Endothelial cell of umbilical vein (primary cell): ENCODE results near the gene CLBA1. TPM values are rescaled to one million over a fixed set of nuclear protein-coding genes. Genes with fewer than 3 reads are reported as not detected.

ENCODE experiments used
- BruUV-seq: library from RNA; stranded (reverse); fragments of 400-500 nt; replicated peaks from 2 replicates; lab custom pipeline; 2021; lab: Mats Ljungman, UMichigan
- CTCF ChIA-PET: fragments of 300-600, 350-600 bp; sonication (Branson Sonifier 250); formaldehyde crosslinking; loops from one replicate; lab custom pipeline; 2021; ENCODE audit warnings: antibody characterized with exemption, inconsistent platforms; lab: Charles Lee
- POLR2A ChIA-PET: fragments of 300-600, 350-600 bp; sonication (Branson Sonifier 250); formaldehyde crosslinking; loops from one replicate; lab custom pipeline; 2021; ENCODE audit warnings: antibody characterized with exemption, inconsistent platforms; lab: Charles Lee
- DNase-seq: peaks from one replicate; pipeline ENCODE4 v3.0.0-alpha.2; 2011; ENCODE audit warnings: low read depth, low spot score
- FAIRE-seq: peaks from 2 replicates; lab custom pipeline; 2011; peaks lifted over from hg19 to GRCh38; lab: Jason Lieb, UNC
- H2AFZ ChIP-seq: 2 replicates; pipeline ENCODE4 v1.6.0; 2012; ENCODE audit warnings: low read depth, low read length, control low read depth, inconsistent platforms
- H3K27ac ChIP-seq: 2 replicates; pipeline ENCODE4 v1.5.1; 2011; ENCODE audit warnings: low read depth, mild to moderate bottlenecking, control low read depth, low read length, moderate library complexity; ENCODE audit not compliant: insufficient read depth
- H3K27me3 ChIP-seq, 2 experiments: 2 replicates each; pipeline versions ENCODE4 v1.6.0 to v1.6.1; 2011; ENCODE audit warnings: low read length in 2 of 2, mixed read lengths in 1 of 2; ENCODE audit not compliant: control insufficient read depth in 2 of 2, insufficient read depth in 2 of 2
- H3K36me3 ChIP-seq, 2 experiments: 2 replicates in 1 of 2; 3 replicates in 1 of 2; pipeline ENCODE4 v1.5.1; 2011; ENCODE audit warnings: low read length in 2 of 2, mild to moderate bottlenecking in 1 of 2, moderate library complexity in 1 of 2; ENCODE audit not compliant: control insufficient read depth in 2 of 2, insufficient read depth in 2 of 2; ENCODE audit errors: extremely low read depth in 1 of 2
- H3K4me1 ChIP-seq: 3 replicates; pipeline ENCODE4 v1.5.1; 2011; ENCODE audit warnings: mild to moderate bottlenecking, low read length; ENCODE audit not compliant: control insufficient read depth, insufficient read depth; ENCODE audit errors: extremely low read depth
- H3K4me2 ChIP-seq: 2 replicates; pipeline ENCODE4 v1.6.1; 2011; ENCODE audit warnings: low read length, control low read depth, mixed read lengths; ENCODE audit not compliant: insufficient read depth
- H3K4me3 ChIP-seq, 3 experiments: fragments of 200-600 bp in 1 of 3; sonication (generic), shearing (Covaris generic) in 1 of 3; replicated peaks in 1 of 3; 2 replicates each; pipeline ENCODE4 v1.5.1; 2011 to 2016; ENCODE audit warnings: control low read depth in 3 of 3, low read length in 3 of 3, mild to moderate bottlenecking in 2 of 3, inconsistent platforms in 1 of 3, low read depth in 1 of 3, moderate library complexity in 1 of 3; ENCODE audit not compliant: insufficient read depth in 1 of 3
- H3K79me2 ChIP-seq: 2 replicates; pipeline ENCODE4 v1.6.0; 2012; ENCODE audit warnings: low read length, inconsistent platforms; ENCODE audit not compliant: control insufficient read depth, insufficient read depth
- H3K9ac ChIP-seq: replicated peaks from 2 replicates; pipeline ENCODE3; 2011; ENCODE audit warnings: low read length, control low read depth; ENCODE audit not compliant: insufficient read depth; ENCODE audit errors: extremely low read depth
- H3K9me1 ChIP-seq: replicated peaks from 3 replicates; pipeline ENCODE4 v1.6.0; 2011; ENCODE audit warnings: mild to moderate bottlenecking, low read length; ENCODE audit not compliant: control insufficient read depth, insufficient read depth; ENCODE audit errors: extremely low read depth
- H3K9me3 ChIP-seq: replicated peaks from 2 replicates; pipeline ENCODE4 v1.5.1; 2012; ENCODE audit warnings: low read length, inconsistent platforms; ENCODE audit not compliant: control insufficient read depth, insufficient read depth
- H4K20me1 ChIP-seq: replicated peaks from 2 replicates; pipeline ENCODE3; 2011; ENCODE audit warnings: mild to moderate bottlenecking, low read length; ENCODE audit not compliant: control insufficient read depth, insufficient read depth; ENCODE audit errors: extremely low read depth
- EZH2 ChIP-seq: IDR thresholded peaks from 2 replicates; pipeline ENCODE4 v1.6.1; 2012; ENCODE audit warnings: borderline replicate concordance, low read depth, mild to moderate bottlenecking, moderate library complexity, low read length, inconsistent platforms; ENCODE audit not compliant: severe bottlenecking
- FOS ChIP-seq: IDR thresholded peaks from 2 replicates; pipeline ENCODE4 v1.6.1; 2011; ENCODE audit warnings: mild to moderate bottlenecking, low read length, moderate library complexity, borderline replicate concordance; ENCODE audit not compliant: insufficient read depth
- GATA2 ChIP-seq: IDR thresholded peaks from 2 replicates; pipeline ENCODE4 v1.7.0; 2011; ENCODE audit warnings: low read depth, mild to moderate bottlenecking, moderate library complexity, mixed read lengths, low read length; ENCODE audit not compliant: insufficient read length, insufficient read depth
- JUN ChIP-seq: IDR thresholded peaks from 2 replicates; pipeline ENCODE4 v1.6.1; 2011; ENCODE audit warnings: borderline replicate concordance, low read depth; ENCODE audit not compliant: insufficient read length, insufficient read depth
- MYC ChIP-seq: IDR thresholded peaks from one replicate; pipeline ENCODE4 v1.6.1; 2011; ENCODE audit warnings: mild to moderate bottlenecking, low read depth, low read length
- POLR2A ChIP-seq: IDR thresholded peaks from 2 replicates; pipeline ENCODE4 v1.6.1; 2012; ENCODE audit warnings: low read depth, mild to moderate bottlenecking, control low read depth, low read length
- POLR2AphosphoS5 ChIP-seq: IDR thresholded peaks from 2 replicates; pipeline ENCODE4 v1.6.1; 2012; ENCODE audit warnings: low read depth, mild to moderate bottlenecking, control low read depth, low read length, moderate library complexity; ENCODE audit not compliant: insufficient read depth
- dilution Hi-C: fragments of 300-500 bp; cut with MboI; formaldehyde crosslinking; loops from one replicate; pipeline ENCODE4 v1.15.0; 2019; ENCODE audit warnings: low sequenced_read_pairs; ENCODE audit not compliant: extremely low pct_ligation_motif_present
- intact Hi-C: fragments of 100-400 bp; cut with micrococcal nuclease; formaldehyde crosslinking; loops from one replicate; pipeline ENCODE4 v1.10.0; 2022
- polyA plus RNA-seq, 4 experiments: library from polyadenylated mRNA; depleted of rRNA in 3 of 4; stranded (reverse) in 3 of 4; unstranded in 1 of 4; fragments of >200 nt; gene quantifications; 2 replicates each; pipeline versions ENCODE4 v1.2.1 to v1.2.3, GENCODE V29; 2011 to 2012; ENCODE audit warnings: missing spikeins in 1 of 4
- total RNA-seq: library from RNA; stranded (reverse); gene quantifications from 2 replicates; pipeline ENCODE4 v1.2.3, GENCODE V29; 2021
- TF ChIP-seq, protein P1 (sequence below): IDR thresholded peaks from 2 replicates; pipeline ENCODE4 v1.6.1; 2011; ENCODE audit not compliant: insufficient read depth, insufficient read length
- TF ChIP-seq, protein P2 (sequence below), 2 donors: IDR thresholded peaks; 1 replicate in 1 of 2; 2 replicates in 1 of 2; pipeline ENCODE4 v1.5.1; 2011; ENCODE audit warnings: low read length in 2 of 2, mild to moderate bottlenecking in 2 of 2, moderate library complexity in 2 of 2, control low read depth in 1 of 2, inconsistent platforms in 1 of 2, low read depth in 1 of 2; ENCODE audit not compliant: insufficient read depth in 1 of 2; ENCODE audit errors: extremely low read depth in 1 of 2

The CLBA1 gene
- total and polyA plus RNA-seq, 2 donors (not counting 3 experiments of a cell fraction or from before 2014, with no cell fraction given), result 5.2 to 5.3 TPM

DNA sequence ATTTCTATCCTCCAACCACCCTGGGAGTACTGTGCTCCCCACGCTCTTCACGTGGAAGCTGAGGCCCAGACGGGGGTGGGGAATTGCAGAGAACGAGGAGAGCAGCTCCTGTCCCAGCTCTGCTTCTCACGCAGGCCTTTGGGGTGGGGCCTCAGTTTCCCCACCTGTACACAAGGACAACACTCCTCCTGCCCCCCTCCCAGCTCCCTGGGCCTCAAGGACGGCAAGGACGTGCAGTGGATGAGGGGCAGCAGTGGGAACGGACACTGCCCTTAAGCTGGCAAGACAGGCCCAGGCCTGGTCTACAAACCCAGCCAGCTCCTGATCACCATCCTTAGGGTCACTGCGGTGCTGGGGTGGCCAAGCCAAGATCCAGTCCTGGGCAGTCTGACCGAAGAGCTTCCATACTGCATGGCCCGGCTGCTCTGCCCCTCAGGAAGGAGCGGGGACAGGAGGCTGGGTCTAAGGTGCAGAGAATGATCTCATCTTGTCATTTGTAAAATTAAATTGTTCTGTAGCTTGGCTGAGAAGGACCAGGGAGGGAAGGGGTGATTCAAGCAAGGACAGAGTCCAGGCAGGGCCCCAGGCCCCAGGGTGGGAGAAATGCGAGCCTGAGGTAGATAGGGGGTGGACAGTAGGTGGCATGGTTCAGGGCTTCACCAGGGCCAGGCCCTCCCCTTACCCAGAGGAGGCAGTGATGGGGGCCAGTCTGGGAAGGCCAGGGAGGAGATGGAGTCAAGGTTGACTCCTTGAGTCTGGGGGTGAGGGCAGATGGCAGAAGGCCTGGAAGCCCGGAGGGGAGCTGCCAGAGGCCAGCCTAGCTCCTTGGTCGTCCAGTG is 1.3 kb upstream of the CLBA1 start:
- no peaks in the 10 kb centered on the region for H3K9me3 ChIP-seq
- no peaks in the 10 kb centered on the region for H3K27me3 ChIP-seq
- no peaks in the 10 kb centered on the region for H3K9me1 ChIP-seq
- DNase-seq (no peak), FAIRE-seq (no peak)
- POLR2A ChIA-PET, result interaction anchor here (2.0 kb wide), 1 partner anchor 10 kb away, joined by 5 read pairs; no protein-coding TSS in a partner anchor
- no peak overlapping the region for H3K27ac ChIP-seq
- H3K4me3 ChIP-seq, result no peak overlapping the region
- peaks cover 8% of the 10 kb centered on the region for H3K4me1 ChIP-seq
- intact Hi-C loops (no loop called here), dilution Hi-C loops (no loop called here)
- no TSS peak for BruUV-seq
- H3K79me2 ChIP-seq, result no peaks in the 10 kb centered on the region
- no peak overlapping the region for H2AFZ ChIP-seq
- no peaks in the 10 kb centered on the region for H3K36me3 ChIP-seq
- no peak for TF ChIP-seq POLR2A
- TF ChIP-seq, protein P1, sequence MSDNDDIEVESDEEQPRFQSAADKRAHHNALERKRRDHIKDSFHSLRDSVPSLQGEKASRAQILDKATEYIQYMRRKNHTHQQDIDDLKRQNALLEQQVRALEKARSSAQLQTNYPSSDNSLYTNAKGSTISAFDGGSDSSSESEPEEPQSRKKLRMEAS, result no peak
- TF ChIP-seq POLR2AphosphoS5, result no peak
- no peak for TF ChIP-seq EZH2
- no peak for TF ChIP-seq MYC
- TF ChIP-seq FOS, result no peak
- TF ChIP-seq, protein P2, sequence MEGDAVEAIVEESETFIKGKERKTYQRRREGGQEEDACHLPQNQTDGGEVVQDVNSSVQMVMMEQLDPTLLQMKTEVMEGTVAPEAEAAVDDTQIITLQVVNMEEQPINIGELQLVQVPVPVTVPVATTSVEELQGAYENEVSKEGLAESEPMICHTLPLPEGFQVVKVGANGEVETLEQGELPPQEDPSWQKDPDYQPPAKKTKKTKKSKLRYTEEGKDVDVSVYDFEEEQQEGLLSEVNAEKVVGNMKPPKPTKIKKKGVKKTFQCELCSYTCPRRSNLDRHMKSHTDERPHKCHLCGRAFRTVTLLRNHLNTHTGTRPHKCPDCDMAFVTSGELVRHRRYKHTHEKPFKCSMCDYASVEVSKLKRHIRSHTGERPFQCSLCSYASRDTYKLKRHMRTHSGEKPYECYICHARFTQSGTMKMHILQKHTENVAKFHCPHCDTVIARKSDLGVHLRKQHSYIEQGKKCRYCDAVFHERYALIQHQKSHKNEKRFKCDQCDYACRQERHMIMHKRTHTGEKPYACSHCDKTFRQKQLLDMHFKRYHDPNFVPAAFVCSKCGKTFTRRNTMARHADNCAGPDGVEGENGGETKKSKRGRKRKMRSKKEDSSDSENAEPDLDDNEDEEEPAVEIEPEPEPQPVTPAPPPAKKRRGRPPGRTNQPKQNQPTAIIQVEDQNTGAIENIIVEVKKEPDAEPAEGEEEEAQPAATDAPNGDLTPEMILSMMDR (IDR thresholded peaks at IDR 0.05; ENCODE audit: extremely low read depth in 1 of 2, insufficient read depth in 1 of 2, low read depth in 1 of 2, low read length in 2 of 2), result no peak
- TF ChIP-seq GATA2, result no peak
- TF ChIP-seq JUN, result no peak
- H3K9ac ChIP-seq, result no peak overlapping the region
- no peaks in the 10 kb centered on the region for H4K20me1 ChIP-seq
- H3K4me2 ChIP-seq, result no peak overlapping the region
- CTCF ChIA-PET, result interaction anchor here (1.0 to 3.7 kb wide), 6 partner anchors 9 to 368 kb away, joined by 3 to 21 read pairs (median 4); partner anchors contain the start of gene CDCA4
